AG04450 (cell line): ENCODE results near the gene IL4R. TPM values are rescaled to one million over a fixed set of nuclear protein-coding genes. Genes with fewer than 3 reads are reported as not detected.

Source experiments
- CTCF ChIA-PET: fragments of 300-600, 350-600 bp; formaldehyde crosslinking; extraction: SDS; loops from one replicate; lab custom pipeline; 2022; ENCODE audit warnings: antibody characterized with exemption, inconsistent platforms; lab: Charles Lee
- POLR2A ChIA-PET: fragments of 350-600 bp; formaldehyde crosslinking; extraction: SDS; loops from one replicate; lab custom pipeline; 2021; ENCODE audit warnings: antibody characterized with exemption, inconsistent platforms; lab: Yijun Ruan, JAX
- DNase-seq: peaks from one replicate; pipeline ENCODE4 v3.0.0-alpha.2; 2011; ENCODE audit warnings: low read depth, low spot score
- H3K27ac ChIP-seq: one replicate; pipeline ENCODE4 v1.5.1; 2012; ENCODE audit warnings: low read depth, low read length, control low read depth
- H3K27me3 ChIP-seq: one replicate; pipeline ENCODE4 v1.6.0; 2012; ENCODE audit warnings: low read length; ENCODE audit not compliant: control insufficient read depth, insufficient read depth
- H3K4me3 ChIP-seq: 2 replicates; pipeline ENCODE4 v1.5.1; 2011; ENCODE audit warnings: mild to moderate bottlenecking, low read depth, low read length, control low read depth
- H3K9me3 ChIP-seq: 2 replicates; pipeline ENCODE4 v1.5.1; 2012; ENCODE audit warnings: low read length; ENCODE audit not compliant: control insufficient read depth, insufficient read depth
- CTCF ChIP-seq: IDR thresholded peaks from 2 replicates; pipeline ENCODE4 v1.5.1; 2011; ENCODE audit warnings: low read depth, low read length, control low read depth, inconsistent platforms
- polyA plus RNA-seq: library from polyadenylated mRNA; depleted of rRNA; stranded (reverse); fragments of >200 nt; gene quantifications from 2 replicates; pipeline ENCODE4 v1.2.3, GENCODE V29; 2011

Gene IL4R
- polyA plus RNA-seq, 1 experiment = 31.1 TPM

- no peaks in the 10 kb centered on the region; the same call in 1 of the 2 replicates for H3K9me3 ChIP-seq
- ChIA-PET CTCF (interaction anchor here (1.0 to 2.3 kb wide), 3 partner anchors 49 to 84 kb away, joined by 3 to 9 read pairs (median 4); no protein-coding TSS in a partner anchor), POLR2A (interaction anchor here (0.6 to 0.9 kb wide), 3 partner anchors 71 to 97 kb away, joined by 3 to 10 read pairs (median 3); no protein-coding TSS in a partner anchor)
- no peaks in the 10 kb centered on the region for H3K27me3 ChIP-seq
- no peak for DNase-seq
- no peak for TF ChIP-seq CTCF
- no peak overlapping the region for H3K4me3 ChIP-seq
- no peak overlapping the region for H3K27ac ChIP-seq
Observed at GRCh38 chr16:27319257-27319965, 5.6 kb downstream of the IL4R start.

- no peak for DNase-seq
- no peaks in the 10 kb centered on the region; the same call in 1 of the 2 replicates for H3K9me3 ChIP-seq
- POLR2A ChIA-PET = interaction anchor here (0.6 to 1.3 kb wide), 4 partner anchors 10 to 80 kb away, joined by 3 read pairs; no protein-coding TSS in a partner anchor
- CTCF ChIA-PET = interaction anchor here (1.0 to 4.2 kb wide), 3 partner anchors 73 to 141 kb away, joined by 3 to 21 read pairs (median 3); no protein-coding TSS in a partner anchor
- H3K27me3 ChIP-seq = no peaks in the 10 kb centered on the region
- TF ChIP-seq CTCF = no peak
- H3K27ac ChIP-seq = no peak overlapping the region
- no peak overlapping the region for H3K4me3 ChIP-seq
Observed at GRCh38 chr16:27320261-27321012, 6.7 kb downstream of the IL4R start.

- ChIA-PET CTCF (interaction anchor here (1.5 to 4.2 kb wide), 2 partner anchors 86 to 142 kb away, joined by 3 to 21 read pairs; no protein-coding TSS in a partner anchor), POLR2A (interaction anchor here (0.6 to 1.3 kb wide), 3 partner anchors 9 to 81 kb away, joined by 3 read pairs; no protein-coding TSS in a partner anchor)
- H3K4me3 ChIP-seq = no peak overlapping the region
- H3K9me3 ChIP-seq = no peaks in the 10 kb centered on the region; the same call in 1 of the 2 replicates
- DNase-seq = no peak
- no peak for TF ChIP-seq CTCF
- H3K27me3 ChIP-seq = no peaks in the 10 kb centered on the region
- no peak overlapping the region for H3K27ac ChIP-seq
Observed at GRCh38 chr16:27321013-27321915, 7.5 kb downstream of the IL4R start.

- Histone ChIP-seq H3K27me3 (no peaks in the 10 kb centered on the region), H3K9me3 (no peaks in the 10 kb centered on the region; the same call in 1 of the 2 replicates), H3K27ac (no peak overlapping the region), H3K4me3 (no peak overlapping the region)
- TF ChIP-seq CTCF = no peak
- CTCF ChIA-PET = interaction anchor here (1.4 to 4.2 kb wide), 2 partner anchors 88 to 168 kb away, joined by 4 to 21 read pairs; no protein-coding TSS in a partner anchor
- POLR2A ChIA-PET = no interaction called here
- no peak for DNase-seq
Observed at GRCh38 chr16:27322858-27323780, 9.3 kb downstream of the IL4R start.
